GM23338 (cell line): ENCODE results near the gene KRT33B. TPM values are rescaled to one million over a fixed set of nuclear protein-coding genes. Genes with fewer than 3 reads are reported as not detected.

Experiments used
- ATAC-seq: fragments of 200-7000 bp; cut with Tn5 transposase; 3 replicates; pipeline ENCODE4 v1.9.1; 2020
- DNase-seq: peaks from one replicate; pipeline ENCODE4 v3.0.0-alpha.2; 2015; ENCODE audit warnings: low spot score
- H2AFZ ChIP-seq: fragments of 200-600 bp; sonication (generic); 2 replicates; pipeline ENCODE4 v1.8.0; 2016; ENCODE audit warnings: antibody characterized with exemption, mild to moderate bottlenecking, moderate library complexity
- H3F3A ChIP-seq: fragments of 200-600 bp; sonication (generic); replicated peaks from 2 replicates; pipeline ENCODE4 v1.8.0; 2017; ENCODE audit warnings: antibody characterized with exemption, mixed run types, low read depth
- H3K27ac ChIP-seq: fragments of 200-600 bp; sonication (generic); 2 replicates; pipeline ENCODE4 v1.6.1; 2016; ENCODE audit warnings: low read depth
- H3K27me3 ChIP-seq: fragments of 200-600 bp; sonication (generic); 2 replicates; pipeline ENCODE4 v1.8.0; 2016; ENCODE audit warnings: mild to moderate bottlenecking, mixed run types, moderate library complexity; ENCODE audit not compliant: insufficient read depth
- H3K36me3 ChIP-seq: fragments of 200-600 bp; sonication (generic); 2 replicates; pipeline ENCODE4 v1.8.0; 2016; ENCODE audit warnings: mild to moderate bottlenecking; ENCODE audit not compliant: insufficient read depth
- H3K4me1 ChIP-seq: fragments of 200-600 bp; sonication (generic); 2 replicates; pipeline ENCODE4 v1.8.0; 2016; ENCODE audit warnings: mild to moderate bottlenecking, moderate library complexity; ENCODE audit not compliant: insufficient read depth
- H3K4me2 ChIP-seq: fragments of 200-600 bp; sonication (generic); 2 replicates; pipeline ENCODE4 v1.7.1; 2017; ENCODE audit warnings: mixed run types
- H3K4me3 ChIP-seq: fragments of 200-600 bp; sonication (generic); 2 replicates; pipeline ENCODE4 v1.6.1; 2016; ENCODE audit warnings: mixed run types
- H3K79me2 ChIP-seq: fragments of 200-600 bp; sonication (generic); replicated peaks from 2 replicates; pipeline ENCODE4 v1.8.0; 2017; ENCODE audit warnings: mild to moderate bottlenecking; ENCODE audit not compliant: insufficient read depth
- H3K9me2 ChIP-seq: fragments of 200-600 bp; sonication (generic); 2 replicates; pipeline ENCODE4 v1.8.0; 2017; ENCODE audit not compliant: insufficient read depth
- H4K20me1 ChIP-seq: fragments of 200-600 bp; sonication (generic); replicated peaks from 2 replicates; pipeline ENCODE4 v1.8.0; 2017; ENCODE audit warnings: mild to moderate bottlenecking; ENCODE audit not compliant: insufficient read depth
- H3K27ac Mint-ChIP-seq: 2 replicates; pipeline ENCODE4 v1.8.0; 2020; ENCODE audit warnings: inconsistent platforms, mild to moderate bottlenecking, moderate library complexity, mixed read lengths
- H3K27me3 Mint-ChIP-seq: 3 replicates; pipeline ENCODE4 v1.8.0; 2022; ENCODE audit warnings: low read depth, mild to moderate bottlenecking, moderate library complexity, mixed read lengths, inconsistent platforms; ENCODE audit not compliant: insufficient read depth, poor library complexity
- H3K36me3 Mint-ChIP-seq: 3 replicates; pipeline ENCODE4 v1.8.0; 2021; ENCODE audit warnings: low read depth, mild to moderate bottlenecking, inconsistent platforms, moderate library complexity, mixed read lengths
- H3K4me1 Mint-ChIP-seq: 3 replicates; pipeline ENCODE4 v1.8.0; 2020; ENCODE audit warnings: mild to moderate bottlenecking, inconsistent platforms, mixed read lengths
- H3K4me3 Mint-ChIP-seq: 3 replicates; pipeline ENCODE4 v1.8.0; 2021; ENCODE audit warnings: moderate library complexity, mild to moderate bottlenecking, inconsistent platforms, mixed read lengths
- H3K9me3 Mint-ChIP-seq: 3 replicates; pipeline ENCODE4 v1.8.0; 2020; ENCODE audit warnings: moderate library complexity, mild to moderate bottlenecking, inconsistent platforms, mixed read lengths
- CREB1 ChIP-seq: fragments of 250-450 bp; sonication (Bioruptor Pico); IDR thresholded peaks from 2 replicates; pipeline ENCODE4 v1.5.0; 2020; ENCODE audit warnings: low read depth, mild to moderate bottlenecking, moderate library complexity
- ETS1 ChIP-seq: IDR thresholded peaks from 2 replicates; pipeline ENCODE4 v1.6.1; 2016; ENCODE audit warnings: antibody characterized with exemption
- EZH2 ChIP-seq: fragments of 200-600 bp; sonication (generic); IDR thresholded peaks from one replicate; pipeline ENCODE4 v1.8.0; 2017; ENCODE audit warnings: antibody characterized with exemption, mild to moderate bottlenecking, low read depth; ENCODE audit not compliant: unreplicated experiment
- EZH2phosphoT487 ChIP-seq: fragments of 200-600 bp; sonication (generic); IDR thresholded peaks from one replicate; pipeline ENCODE4 v1.8.1; 2018; ENCODE audit warnings: antibody characterized with exemption; ENCODE audit not compliant: unreplicated experiment
- JUNB ChIP-seq: IDR thresholded peaks from one replicate; pipeline ENCODE4 v1.6.1; 2016; ENCODE audit warnings: antibody characterized with exemption; ENCODE audit not compliant: unreplicated experiment
- NANOG ChIP-seq: IDR thresholded peaks from 2 replicates; pipeline ENCODE4 v1.6.1; 2016; ENCODE audit warnings: antibody characterized with exemption, borderline replicate concordance
- POLR2AphosphoS5 ChIP-seq: IDR thresholded peaks from 2 replicates; pipeline ENCODE4 v1.6.1; 2016; ENCODE audit warnings: antibody characterized with exemption, low read depth
- STAT1 ChIP-seq: IDR thresholded peaks from one replicate; pipeline ENCODE4 v1.6.1; 2016; ENCODE audit warnings: antibody characterized with exemption; ENCODE audit not compliant: unreplicated experiment
- ZNF114 ChIP-seq: fragments of 250-450 bp; sonication (Bioruptor Pico); IDR thresholded peaks from 2 replicates; pipeline ENCODE4 v1.5.0; 2020; ENCODE audit warnings: mild to moderate bottlenecking, moderate library complexity
- ZNF331 ChIP-seq: fragments of 250-450 bp; sonication (Bioruptor Pico); IDR thresholded peaks from 2 replicates; pipeline ENCODE4 v1.5.0; 2020; ENCODE audit warnings: low read depth, mild to moderate bottlenecking, moderate library complexity
- ZNF462 ChIP-seq: fragments of 250-450 bp; sonication (Bioruptor Pico); IDR thresholded peaks from 2 replicates; pipeline ENCODE4 v1.5.0; 2020; ENCODE audit warnings: mild to moderate bottlenecking, moderate library complexity
- polyA plus RNA-seq: library from polyadenylated mRNA; unstranded; fragments of >200 nt; fragmentation: Nextera tagmentation; extraction: Ambion mirVana; gene quantifications from 2 replicates; pipeline ENCODE4 v1.2.1, GENCODE V29; 2016
- total RNA-seq: library from RNA; depleted of rRNA; stranded (reverse); fragments of >200 nt; shearing (Covaris generic); gene quantifications from 2 replicates; pipeline ENCODE4 v1.2.3, GENCODE V29; 2014
- TF ChIP-seq, protein P1 (sequence below): IDR thresholded peaks from one replicate; pipeline ENCODE4 v1.6.1; 2018; ENCODE audit warnings: antibody characterized with exemption; ENCODE audit not compliant: unreplicated experiment

KRT33B gene
- total and polyA plus RNA-seq, 2 experiments from 2014 or later = not detected

GRCh38 chr17:41415411-41415810 lies 45.8 kb upstream of the KRT33B start (continued):
- TF ChIP-seq, protein P1, sequence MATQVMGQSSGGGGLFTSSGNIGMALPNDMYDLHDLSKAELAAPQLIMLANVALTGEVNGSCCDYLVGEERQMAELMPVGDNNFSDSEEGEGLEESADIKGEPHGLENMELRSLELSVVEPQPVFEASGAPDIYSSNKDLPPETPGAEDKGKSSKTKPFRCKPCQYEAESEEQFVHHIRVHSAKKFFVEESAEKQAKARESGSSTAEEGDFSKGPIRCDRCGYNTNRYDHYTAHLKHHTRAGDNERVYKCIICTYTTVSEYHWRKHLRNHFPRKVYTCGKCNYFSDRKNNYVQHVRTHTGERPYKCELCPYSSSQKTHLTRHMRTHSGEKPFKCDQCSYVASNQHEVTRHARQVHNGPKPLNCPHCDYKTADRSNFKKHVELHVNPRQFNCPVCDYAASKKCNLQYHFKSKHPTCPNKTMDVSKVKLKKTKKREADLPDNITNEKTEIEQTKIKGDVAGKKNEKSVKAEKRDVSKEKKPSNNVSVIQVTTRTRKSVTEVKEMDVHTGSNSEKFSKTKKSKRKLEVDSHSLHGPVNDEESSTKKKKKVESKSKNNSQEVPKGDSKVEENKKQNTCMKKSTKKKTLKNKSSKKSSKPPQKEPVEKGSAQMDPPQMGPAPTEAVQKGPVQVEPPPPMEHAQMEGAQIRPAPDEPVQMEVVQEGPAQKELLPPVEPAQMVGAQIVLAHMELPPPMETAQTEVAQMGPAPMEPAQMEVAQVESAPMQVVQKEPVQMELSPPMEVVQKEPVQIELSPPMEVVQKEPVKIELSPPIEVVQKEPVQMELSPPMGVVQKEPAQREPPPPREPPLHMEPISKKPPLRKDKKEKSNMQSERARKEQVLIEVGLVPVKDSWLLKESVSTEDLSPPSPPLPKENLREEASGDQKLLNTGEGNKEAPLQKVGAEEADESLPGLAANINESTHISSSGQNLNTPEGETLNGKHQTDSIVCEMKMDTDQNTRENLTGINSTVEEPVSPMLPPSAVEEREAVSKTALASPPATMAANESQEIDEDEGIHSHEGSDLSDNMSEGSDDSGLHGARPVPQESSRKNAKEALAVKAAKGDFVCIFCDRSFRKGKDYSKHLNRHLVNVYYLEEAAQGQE = no peak

- Histone ChIP-seq H3K4me3 (no peak overlapping the region), H3F3A (no peaks in the 10 kb centered on the region), H3K36me3 (no peaks in the 10 kb centered on the region), H4K20me1 (no peaks in the 10 kb centered on the region), H3K4me2 (no peak overlapping the region), H3K9me2 (peaks cover 11% of the 10 kb centered on the region), H3K27me3 (no peaks in the 10 kb centered on the region), H3K27ac (no peak overlapping the region), H3K79me2 (no peaks in the 10 kb centered on the region), H2AFZ (no peak overlapping the region), H3K4me1 (peaks cover 12% of the 10 kb centered on the region; the same call in 1 of the 2 replicates)
- Mint-ChIP-seq H3K27me3 (peaks cover 3% of the 10 kb centered on the region), H3K4me1 (peaks cover 31% of the 10 kb centered on the region), H3K36me3 (no peaks in the 10 kb centered on the region), H3K27ac (no peak overlapping the region), H3K4me3 (no peak overlapping the region), H3K9me3 (no peaks in the 10 kb centered on the region)
- DNase-seq (no peak), ATAC-seq (no peak)
- TF ChIP-seq EZH2 (no peak), NANOG (no peak), STAT1 (no peak), CREB1 (CRISPR knock-in tag) (no peak), ZNF462 (CRISPR knock-in tag) (no peak), JUNB (no peak), ETS1 (no peak), ZNF331 (CRISPR knock-in tag) (no peak), POLR2AphosphoS5 (no peak), EZH2phosphoT487 (no peak), ZNF114 (CRISPR knock-in tag) (no peak)
- TF ChIP-seq, protein P1 = no peak
Measured at GRCh38 chr17:41413982-41414381, 44.4 kb upstream of the KRT33B start.
